AG04449 (cell line): ENCODE measurements around the gene SLC22A25.

Experiments
- CTCF ChIA-PET: fragments of 350-600 bp; formaldehyde crosslinking; extraction: SDS; loops from one replicate; lab custom pipeline; 2021; ENCODE audit warnings: antibody characterized with exemption; lab: Yijun Ruan, JAX
- POLR2A ChIA-PET: fragments of 400-600, 350-600 bp; formaldehyde crosslinking; extraction: SDS; loops from one replicate; lab custom pipeline; 2020; ENCODE audit warnings: antibody characterized with exemption, inconsistent platforms; lab: Yijun Ruan, JAX
- DNase-seq: peaks from one replicate; pipeline ENCODE4 v3.0.0-alpha.2; 2010; ENCODE audit warnings: low read depth, low spot score
- H3K4me3 ChIP-seq: 2 replicates; pipeline ENCODE4 v1.5.1; 2011; ENCODE audit warnings: low read depth, mild to moderate bottlenecking, control low read depth, low read length
- TF ChIP-seq, protein P1 (sequence below): IDR thresholded peaks from one replicate; pipeline ENCODE4 v1.5.1; 2011; ENCODE audit warnings: mild to moderate bottlenecking, moderate library complexity, low read length, control low read depth, inconsistent platforms; ENCODE audit not compliant: insufficient read depth; ENCODE audit errors: missing control alignments

Gene SLC22A25

GRCh38 chr11:63246045-63246444, 2.6 kb upstream of the SLC22A25 start:
- TF ChIP-seq, protein P1, sequence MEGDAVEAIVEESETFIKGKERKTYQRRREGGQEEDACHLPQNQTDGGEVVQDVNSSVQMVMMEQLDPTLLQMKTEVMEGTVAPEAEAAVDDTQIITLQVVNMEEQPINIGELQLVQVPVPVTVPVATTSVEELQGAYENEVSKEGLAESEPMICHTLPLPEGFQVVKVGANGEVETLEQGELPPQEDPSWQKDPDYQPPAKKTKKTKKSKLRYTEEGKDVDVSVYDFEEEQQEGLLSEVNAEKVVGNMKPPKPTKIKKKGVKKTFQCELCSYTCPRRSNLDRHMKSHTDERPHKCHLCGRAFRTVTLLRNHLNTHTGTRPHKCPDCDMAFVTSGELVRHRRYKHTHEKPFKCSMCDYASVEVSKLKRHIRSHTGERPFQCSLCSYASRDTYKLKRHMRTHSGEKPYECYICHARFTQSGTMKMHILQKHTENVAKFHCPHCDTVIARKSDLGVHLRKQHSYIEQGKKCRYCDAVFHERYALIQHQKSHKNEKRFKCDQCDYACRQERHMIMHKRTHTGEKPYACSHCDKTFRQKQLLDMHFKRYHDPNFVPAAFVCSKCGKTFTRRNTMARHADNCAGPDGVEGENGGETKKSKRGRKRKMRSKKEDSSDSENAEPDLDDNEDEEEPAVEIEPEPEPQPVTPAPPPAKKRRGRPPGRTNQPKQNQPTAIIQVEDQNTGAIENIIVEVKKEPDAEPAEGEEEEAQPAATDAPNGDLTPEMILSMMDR, result no peak
- ChIA-PET CTCF (no interaction called here), POLR2A (no interaction called here)
- DNase-seq, result no peak
- H3K4me3 ChIP-seq, result no peak overlapping the region

GRCh38 chr11:63244862-63245261, 1.5 kb upstream of the SLC22A25 start:
- DNase-seq, result no peak
- TF ChIP-seq, protein P1, result no peak
- ChIA-PET POLR2A (no interaction called here), CTCF (no interaction called here)
- H3K4me3 ChIP-seq, result no peak overlapping the region

DNA sequence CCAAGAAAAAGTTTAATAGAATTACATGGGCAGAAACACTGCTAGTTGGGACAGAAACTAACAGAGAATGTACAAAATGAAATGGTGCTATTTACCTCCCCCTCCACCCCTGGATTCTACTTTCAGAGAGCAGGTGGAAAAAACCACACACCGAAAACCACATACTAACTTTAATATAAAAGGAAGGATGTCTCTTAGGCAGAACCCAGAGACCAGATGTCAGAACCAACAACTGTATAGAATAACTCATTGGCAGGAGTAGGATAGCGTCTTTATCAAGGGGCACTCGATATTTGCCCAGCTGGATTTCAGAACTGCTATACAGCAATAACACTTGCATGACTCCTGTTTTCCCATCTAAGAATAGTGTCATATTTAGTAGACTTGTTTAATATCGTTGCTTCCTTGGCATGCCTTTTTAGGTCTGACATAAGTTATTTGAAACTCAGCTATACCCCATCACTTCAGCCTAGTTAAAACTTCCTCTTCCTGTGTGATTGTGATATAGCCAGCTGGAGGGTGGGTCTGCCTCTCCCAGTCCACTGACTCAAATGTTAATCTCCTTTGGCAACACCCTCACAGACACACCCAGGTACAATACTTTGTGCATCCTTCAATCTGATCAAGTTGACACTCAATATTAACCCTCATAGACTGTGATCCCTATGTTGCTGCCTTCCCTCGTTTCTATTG, 1.2 kb downstream of the SLC22A25 start:
- no peak for DNase-seq
- ChIA-PET POLR2A (interaction anchor here (0.6 kb wide), 1 partner anchor 20 kb away, joined by 3 read pairs; no protein-coding TSS in a partner anchor), CTCF (no interaction called here)
- TF ChIP-seq, protein P1, result no peak
- H3K4me3 ChIP-seq, result no peak overlapping the region

DNA sequence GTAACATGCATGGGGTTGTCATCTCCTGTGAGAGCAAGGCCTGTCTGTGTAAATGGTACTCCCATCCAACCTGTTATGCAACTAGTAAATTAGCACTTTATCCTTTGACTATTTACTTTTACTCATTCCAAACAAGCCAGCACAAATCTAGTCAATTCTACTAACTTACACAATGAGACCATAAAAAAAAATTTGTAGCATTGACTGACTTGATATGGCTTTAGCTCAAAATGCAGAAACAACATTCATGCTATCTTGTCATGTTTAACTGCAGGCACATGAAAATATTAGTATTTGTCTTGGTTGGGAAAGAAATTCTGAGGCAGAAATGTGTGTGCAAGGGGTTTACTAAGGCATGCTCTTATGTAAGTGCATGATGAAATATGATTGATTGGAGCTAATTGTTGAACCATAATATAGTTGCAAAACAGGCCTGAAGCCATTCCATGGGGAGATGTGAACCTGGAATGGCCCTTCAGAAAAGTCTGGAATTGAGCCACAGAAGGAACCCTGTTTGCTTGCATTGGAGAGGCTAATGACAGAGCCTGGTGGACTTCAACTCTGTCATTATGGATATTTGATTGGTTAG, 2.5 kb downstream of the SLC22A25 start:
- CTCF ChIA-PET, result no interaction called here
- no peak for DNase-seq
- no peak overlapping the region for H3K4me3 ChIP-seq
- POLR2A ChIA-PET, result no interaction called here
- TF ChIP-seq, protein P1, result no peak

DNA sequence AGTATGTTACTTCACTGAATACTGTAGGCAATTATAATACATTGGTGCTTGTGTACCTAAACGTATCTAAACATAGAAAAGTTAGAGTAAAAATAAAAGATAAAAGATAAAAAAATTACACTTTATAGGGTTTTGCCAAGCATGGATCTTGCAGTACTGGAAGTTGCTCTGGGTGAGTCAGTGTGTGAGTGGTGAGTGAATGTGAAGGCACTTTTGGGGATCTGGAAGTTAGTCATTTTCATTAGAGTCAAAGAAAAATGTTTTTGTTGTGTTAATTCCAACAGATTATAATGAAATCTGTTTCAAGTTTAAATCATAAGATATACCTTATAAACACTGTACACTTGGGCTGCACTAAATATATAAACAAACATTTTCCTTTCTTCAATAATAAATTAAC, 3.3 kb downstream of the SLC22A25 start:
- TF ChIP-seq, protein P1, result no peak
- CTCF ChIA-PET, result no interaction called here
- no peak overlapping the region for H3K4me3 ChIP-seq
- POLR2A ChIA-PET, result no interaction called here
- no peak for DNase-seq

- no peak overlapping the region for H3K4me3 ChIP-seq
- ChIA-PET POLR2A (no interaction called here), CTCF (no interaction called here)
- TF ChIP-seq, protein P1, result no peak
- no peak for DNase-seq
These were observed 4.1 kb downstream of the SLC22A25 start for GRCh38 chr11:63239254-63239653.
